Osteocyte (in vitro differentiated cells): ENCODE measurements around the gene C1QTNF7. TPM values are rescaled to one million over a fixed set of nuclear protein-coding genes. Genes with fewer than 3 reads are reported as not detected.
A peak's percentile ranks its signal among the peaks of the same experiment; 100 is the strongest.

ENCODE experiments used
- DNase-seq: peaks from one replicate; pipeline ENCODE4 v3.0.0; 2021; ENCODE audit warnings: mixed read lengths; ENCODE audit not compliant: unreplicated experiment; ENCODE audit errors: extremely low spot score
- H3K27ac Mint-ChIP-seq: one replicate; pipeline ENCODE4 v1.8.0; 2021; ENCODE audit warnings: mild to moderate bottlenecking, mixed read lengths; ENCODE audit not compliant: unreplicated experiment
- H3K27me3 Mint-ChIP-seq: one replicate; pipeline ENCODE4 v1.8.0; 2021; ENCODE audit warnings: mixed read lengths; ENCODE audit not compliant: unreplicated experiment
- H3K36me3 Mint-ChIP-seq: one replicate; pipeline ENCODE4 v1.8.0; 2021; ENCODE audit warnings: mixed read lengths; ENCODE audit not compliant: unreplicated experiment
- H3K4me1 Mint-ChIP-seq: one replicate; pipeline ENCODE4 v1.8.0; 2021; ENCODE audit warnings: mixed read lengths; ENCODE audit not compliant: unreplicated experiment
- H3K4me3 Mint-ChIP-seq: one replicate; pipeline ENCODE4 v1.8.0; 2021; ENCODE audit warnings: mild to moderate bottlenecking, moderate library complexity, mixed read lengths; ENCODE audit not compliant: unreplicated experiment
- H3K9me3 Mint-ChIP-seq: one replicate; pipeline ENCODE4 v1.8.0; 2021; ENCODE audit warnings: mixed read lengths; ENCODE audit not compliant: unreplicated experiment
- total RNA-seq: library from RNA; stranded (reverse); gene quantifications from 2 replicates; pipeline ENCODE4 v1.2.1, GENCODE V29; 2021
- TF ChIP-seq, protein P1 (sequence below): fragments of 200-600 bp; sonication (generic); IDR thresholded peaks from 2 replicates; pipeline ENCODE4 v1.5.0; 2021; ENCODE audit warnings: antibody characterized with exemption, mild to moderate bottlenecking, moderate library complexity

Gene C1QTNF7
- total RNA-seq, 1 donor from 2014 or later: not detected

DNA sequence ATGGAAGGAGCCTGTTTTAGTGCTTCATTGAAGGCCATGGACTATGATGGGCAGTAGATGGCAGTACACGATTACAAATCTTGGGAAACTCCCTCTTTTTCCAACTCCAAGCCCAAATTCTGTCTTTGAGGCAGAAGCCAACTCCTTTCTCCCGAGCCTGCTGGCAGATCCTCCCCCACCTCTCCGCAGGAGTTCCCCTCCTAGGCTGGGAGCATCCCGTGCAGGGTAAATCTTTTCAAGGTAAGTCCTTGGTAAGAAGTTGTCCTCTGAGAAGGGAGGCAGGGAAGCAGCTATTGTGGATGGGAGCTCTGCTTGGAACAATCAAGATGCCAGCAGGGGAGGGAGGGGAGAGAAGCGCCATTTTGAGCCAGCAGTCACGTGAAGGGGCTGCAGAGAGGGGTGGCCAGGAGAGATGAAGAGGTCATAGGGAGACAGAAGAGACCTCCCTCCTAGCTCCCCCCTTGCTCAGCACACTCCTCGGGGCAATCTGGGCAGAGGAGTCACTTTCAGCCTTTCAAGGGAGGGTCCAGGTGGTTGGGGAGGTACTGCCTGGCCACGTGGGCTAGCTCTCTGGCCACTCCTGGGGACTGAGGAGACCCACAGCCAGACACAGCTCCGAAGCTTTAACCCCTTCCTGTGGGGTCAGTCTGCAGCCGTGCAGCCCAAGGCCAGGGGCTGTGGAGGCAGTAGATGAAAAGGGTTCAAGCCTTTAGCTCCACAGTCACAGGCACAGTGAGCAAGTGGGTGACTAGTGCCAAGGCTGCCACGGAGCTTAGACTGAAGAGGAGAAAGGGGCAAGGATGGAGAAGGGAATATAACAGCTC lies 51.5 kb downstream of the C1QTNF7 start:
- peak overlapping the region; percentile 89 for H3K27ac Mint-ChIP-seq
- peaks cover 23% of the 10 kb centered on the region for H3K36me3 Mint-ChIP-seq
- H3K4me1 Mint-ChIP-seq: peaks cover 40% of the 10 kb centered on the region
- H3K27me3 Mint-ChIP-seq: no peaks in the 10 kb centered on the region
- H3K9me3 Mint-ChIP-seq: peaks cover 4% of the 10 kb centered on the region
- DNase-seq: peak; percentile 88
- peak overlapping the region; percentile 86 for H3K4me3 Mint-ChIP-seq
- TF ChIP-seq, protein P1, sequence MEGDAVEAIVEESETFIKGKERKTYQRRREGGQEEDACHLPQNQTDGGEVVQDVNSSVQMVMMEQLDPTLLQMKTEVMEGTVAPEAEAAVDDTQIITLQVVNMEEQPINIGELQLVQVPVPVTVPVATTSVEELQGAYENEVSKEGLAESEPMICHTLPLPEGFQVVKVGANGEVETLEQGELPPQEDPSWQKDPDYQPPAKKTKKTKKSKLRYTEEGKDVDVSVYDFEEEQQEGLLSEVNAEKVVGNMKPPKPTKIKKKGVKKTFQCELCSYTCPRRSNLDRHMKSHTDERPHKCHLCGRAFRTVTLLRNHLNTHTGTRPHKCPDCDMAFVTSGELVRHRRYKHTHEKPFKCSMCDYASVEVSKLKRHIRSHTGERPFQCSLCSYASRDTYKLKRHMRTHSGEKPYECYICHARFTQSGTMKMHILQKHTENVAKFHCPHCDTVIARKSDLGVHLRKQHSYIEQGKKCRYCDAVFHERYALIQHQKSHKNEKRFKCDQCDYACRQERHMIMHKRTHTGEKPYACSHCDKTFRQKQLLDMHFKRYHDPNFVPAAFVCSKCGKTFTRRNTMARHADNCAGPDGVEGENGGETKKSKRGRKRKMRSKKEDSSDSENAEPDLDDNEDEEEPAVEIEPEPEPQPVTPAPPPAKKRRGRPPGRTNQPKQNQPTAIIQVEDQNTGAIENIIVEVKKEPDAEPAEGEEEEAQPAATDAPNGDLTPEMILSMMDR: peak; percentile 84

DNA sequence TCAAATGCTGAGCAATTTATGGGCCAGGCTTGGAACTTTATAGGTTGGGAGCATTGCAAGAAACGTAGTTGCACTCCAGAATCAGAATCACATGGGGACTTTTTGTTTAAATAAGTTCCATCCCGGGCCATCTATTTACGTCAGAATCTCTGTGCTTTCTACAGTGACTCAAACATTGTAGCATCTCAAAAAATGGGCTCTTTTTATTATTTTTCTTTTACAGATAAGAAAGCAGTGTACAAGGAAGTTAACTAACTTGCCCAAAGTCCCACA lies 52.0 kb downstream of the C1QTNF7 start:
- peaks cover 29% of the 10 kb centered on the region for H3K36me3 Mint-ChIP-seq
- peaks cover 40% of the 10 kb centered on the region for H3K4me1 Mint-ChIP-seq
- TF ChIP-seq, protein P1: no peak
- H3K27me3 Mint-ChIP-seq: no peaks in the 10 kb centered on the region
- peak overlapping the region; percentile 89 for H3K27ac Mint-ChIP-seq
- DNase-seq: no peak
- H3K4me3 Mint-ChIP-seq: peak overlapping the region; percentile 86
- H3K9me3 Mint-ChIP-seq: peaks cover 4% of the 10 kb centered on the region

DNA sequence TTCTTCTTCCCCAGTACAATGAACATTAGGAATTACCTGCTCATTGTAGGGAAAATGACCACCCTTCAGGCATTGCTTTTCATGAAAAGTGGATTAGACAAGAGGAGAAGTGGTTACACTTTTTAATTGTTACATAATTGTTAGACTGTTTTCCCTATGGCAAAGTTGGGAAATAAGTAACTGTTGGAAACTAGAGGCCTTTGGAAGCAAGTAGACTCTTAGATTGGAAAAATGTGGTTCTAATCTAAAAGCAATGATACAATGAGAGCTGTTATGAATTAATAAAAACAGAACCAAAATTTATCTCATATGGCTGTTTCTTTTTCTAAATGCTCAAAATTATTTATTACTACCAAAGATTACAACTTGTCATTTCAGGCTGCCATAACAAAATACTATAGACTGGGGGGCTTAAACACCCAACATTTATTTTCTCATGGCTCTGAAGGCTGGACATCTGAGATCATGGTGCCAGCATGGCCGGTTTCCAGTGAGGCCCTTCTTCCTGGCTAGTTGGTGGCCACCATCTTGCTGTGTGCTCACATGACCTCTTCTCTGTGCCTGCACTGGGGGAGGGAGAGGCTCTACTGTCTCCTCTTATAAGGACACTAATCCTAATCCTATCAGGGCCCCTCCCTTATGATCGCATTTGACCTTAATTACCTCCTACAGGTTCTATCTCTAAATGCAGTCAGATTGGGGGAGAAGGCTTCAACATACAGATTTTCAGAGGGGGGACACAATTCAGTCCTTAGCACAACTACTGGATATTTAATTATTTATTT lies 54.3 kb downstream of the C1QTNF7 start:
- peaks cover 40% of the 10 kb centered on the region for H3K4me1 Mint-ChIP-seq
- H3K27me3 Mint-ChIP-seq: no peaks in the 10 kb centered on the region
- peaks cover 27% of the 10 kb centered on the region for H3K9me3 Mint-ChIP-seq
- DNase-seq: no peak
- TF ChIP-seq, protein P1: no peak
- H3K36me3 Mint-ChIP-seq: peaks cover 50% of the 10 kb centered on the region
- H3K4me3 Mint-ChIP-seq: no peak overlapping the region
- H3K27ac Mint-ChIP-seq: no peak overlapping the region

DNA sequence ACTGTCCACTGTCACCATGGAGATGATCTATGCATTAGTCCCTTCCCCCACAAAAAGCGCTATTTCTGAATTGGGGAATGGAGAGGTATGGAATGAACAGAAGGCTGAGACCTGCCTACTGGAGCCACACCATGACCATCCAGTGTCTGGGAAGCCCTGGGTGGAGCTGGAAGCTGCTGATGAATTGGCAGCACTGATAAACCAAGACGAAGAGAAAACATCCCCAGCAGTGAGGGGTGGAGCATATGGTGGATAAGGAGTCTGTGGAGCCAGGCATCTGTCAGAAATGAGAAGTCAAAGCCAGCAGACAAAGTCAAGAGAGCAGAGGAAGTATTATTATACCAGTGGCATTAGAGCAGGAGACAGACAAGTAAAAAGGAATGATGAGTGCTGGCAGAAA lies 55.0 kb downstream of the C1QTNF7 start:
- peaks cover 56% of the 10 kb centered on the region for H3K36me3 Mint-ChIP-seq
- H3K27me3 Mint-ChIP-seq: no peaks in the 10 kb centered on the region
- no peak overlapping the region for H3K4me3 Mint-ChIP-seq

More for the DNA sequence above, 55.0 kb downstream of the C1QTNF7 start:
- H3K27ac Mint-ChIP-seq: no peak overlapping the region
- peaks cover 33% of the 10 kb centered on the region for H3K9me3 Mint-ChIP-seq
- peaks cover 44% of the 10 kb centered on the region for H3K4me1 Mint-ChIP-seq
- no peak for DNase-seq
- TF ChIP-seq, protein P1: no peak
